Peyer's patch (tissue), 4 donors: Measurements from ENCODE around the gene STMN3.

ENCODE experiments used
- CTCF ChIP-seq, 6 experiments: fragments of 450-650 bp in 4 of 6; fragments of 200-600 bp in 2 of 6; sonication (generic) in 1 of 6; IDR thresholded peaks; one replicate each; pipeline ENCODE4 v1.5.1; 2017 to 2019; ENCODE audit warnings: antibody characterized with exemption in 6 of 6, mild to moderate bottlenecking in 3 of 6, moderate library complexity in 1 of 6
- POLR2A ChIP-seq, 2 donors: fragments of 450-650 bp; IDR thresholded peaks; one replicate each; pipeline ENCODE4 v1.5.1; 2017; ENCODE audit warnings: antibody characterized with exemption in 2 of 2, mild to moderate bottlenecking in 2 of 2, moderate library complexity in 2 of 2

- TF ChIP-seq POLR2A (IDR thresholded peaks at IDR 0.05), result no peak
- no peak for TF ChIP-seq CTCF (IDR thresholded peaks at IDR 0.05)
Observed at GRCh38 chr20:63617876-63618265, 35.4 kb downstream of the STMN3 start.
